Measurements from ENCODE around the gene CCDC7. TPM values are rescaled to one million over a fixed set of nuclear protein-coding genes. Genes with fewer than 3 reads are reported as not detected.
"Not testable (repeated sequence)": the region's sequence is repeated elsewhere in the genome, so short reads cannot be mapped to it uniquely, and the experiment has no call there.

Gene CCDC7
- total RNA-seq, 4 donors from 2014 or later: 15.1 to 72.3 (median 22.6) TPM

DNA sequence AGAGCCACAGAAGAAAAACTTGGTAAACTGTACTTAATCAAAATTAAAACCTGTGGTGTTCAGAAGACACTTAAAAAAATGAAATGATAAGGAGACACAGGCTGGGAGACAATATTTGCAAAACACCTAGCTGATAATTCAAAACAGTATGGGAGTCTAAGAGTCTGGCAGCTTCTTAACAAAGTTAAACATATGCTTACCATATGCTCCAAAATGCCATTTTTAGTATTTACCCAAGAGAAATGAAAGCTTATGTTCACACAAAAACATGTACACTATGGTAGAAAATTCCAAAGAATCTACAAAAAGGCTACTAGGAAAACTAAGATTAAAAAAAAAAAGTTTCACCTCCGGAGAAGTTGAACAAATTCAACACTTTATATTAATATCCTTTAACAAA is 463.5 kb downstream of the CCDC7 start:
- Histone ChIP-seq H3K4me1 (peaks cover 0 to 3% (median 1%) of the 10 kb centered on the region in 4 donors), H3K9me3 (no peaks in the 10 kb centered on the region), H3K4me3 (no peak overlapping the region), H3K36me3 (peaks cover 16 to 89% (median 68%) of the 10 kb centered on the region in 4 donors), H3K27ac (replicated peaks in 1 of 4) (no peak overlapping the region), H3K27me3 (no peaks in the 10 kb centered on the region)
- 74% methylated on average over 1 of the region's 1 CpG for WGBS
- no peak for DNase-seq (ENCODE audit: extremely low spot score)
- TF ChIP-seq EP300 (IDR thresholded peaks at IDR 0.05) (no peak), POLR2AphosphoS5 (IDR thresholded peaks at IDR 0.05) (peak in 1 of 2 donors; percentile 1), POLR2A (IDR thresholded peaks at IDR 0.05; ENCODE audit: low read depth) (no peak)
- intact Hi-C loops (cut with DNase I): loop anchor here (10.0 kb wide), 1 partner anchor 95 kb away; no protein-coding TSS in a partner anchor

DNA sequence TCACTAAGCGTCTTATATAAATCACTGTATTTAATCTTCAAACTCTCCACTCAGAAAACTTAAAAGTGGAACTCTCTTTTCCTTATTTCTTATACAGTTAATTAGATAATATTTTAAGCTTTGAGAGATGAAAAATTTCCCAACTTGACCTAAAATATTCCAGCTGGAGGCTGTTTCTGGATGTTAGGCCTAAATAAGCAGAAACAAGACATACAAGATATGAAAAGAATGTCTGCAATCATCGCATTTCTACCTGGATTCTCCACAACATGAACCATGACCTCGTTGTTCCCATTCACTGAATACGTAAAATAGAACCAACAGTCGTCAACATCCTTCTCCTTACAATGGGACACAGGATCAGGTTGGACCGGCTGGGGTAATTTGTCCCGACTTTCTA is 464.0 kb downstream of the CCDC7 start:
- not testable (repeated sequence) for H3K27ac ChIP-seq (replicated peaks in 1 of 4); H3K9me3 ChIP-seq; DNase-seq (ENCODE audit: extremely low spot score); H3K27me3 ChIP-seq; H3K4me3 ChIP-seq; H3K4me1 ChIP-seq
- peaks cover 16 to 91% (median 71%) of the 10 kb centered on the region in 4 donors for H3K36me3 ChIP-seq
- 87% methylated on average over 7 of the region's 7 CpGs for WGBS
- intact Hi-C loops (cut with DNase I): loop anchor here (10.0 kb wide), 1 partner anchor 95 kb away; no protein-coding TSS in a partner anchor

DNA sequence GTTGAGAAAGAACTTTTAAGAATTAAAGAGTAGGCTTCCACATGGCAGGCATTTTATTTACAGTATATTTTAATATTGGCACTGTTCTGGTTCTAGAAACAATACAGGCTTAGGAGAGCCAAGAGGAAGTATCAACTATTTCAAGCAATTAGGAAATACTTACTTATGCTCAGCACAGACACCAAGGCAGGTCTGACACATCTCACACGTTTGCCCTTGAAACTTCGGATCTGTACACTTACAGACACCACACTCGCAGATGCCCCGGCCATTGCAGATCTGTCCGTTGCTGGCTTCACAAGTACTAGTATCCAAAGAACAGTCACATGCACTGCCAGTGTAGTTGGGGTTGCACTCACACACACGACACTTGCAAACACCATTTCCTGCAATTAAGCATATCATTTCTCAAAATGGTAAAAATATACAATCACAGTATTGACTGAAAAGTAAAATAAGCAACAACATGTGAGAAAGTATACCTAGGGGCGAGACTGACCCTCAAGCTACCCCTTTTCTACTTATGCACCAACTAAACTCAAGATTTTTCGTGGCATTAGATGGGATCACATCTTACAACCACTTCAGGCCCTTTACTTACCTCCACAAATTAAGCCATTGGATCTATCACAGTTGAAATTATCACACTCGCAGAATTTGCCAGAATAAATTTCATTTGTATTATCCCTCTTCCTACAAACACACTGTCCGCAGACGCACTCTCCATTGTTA is 465.5 kb downstream of the CCDC7 start:
- H3K36me3 ChIP-seq: peaks cover 16 to 91% (median 64%) of the 10 kb centered on the region in 4 donors

DNA sequence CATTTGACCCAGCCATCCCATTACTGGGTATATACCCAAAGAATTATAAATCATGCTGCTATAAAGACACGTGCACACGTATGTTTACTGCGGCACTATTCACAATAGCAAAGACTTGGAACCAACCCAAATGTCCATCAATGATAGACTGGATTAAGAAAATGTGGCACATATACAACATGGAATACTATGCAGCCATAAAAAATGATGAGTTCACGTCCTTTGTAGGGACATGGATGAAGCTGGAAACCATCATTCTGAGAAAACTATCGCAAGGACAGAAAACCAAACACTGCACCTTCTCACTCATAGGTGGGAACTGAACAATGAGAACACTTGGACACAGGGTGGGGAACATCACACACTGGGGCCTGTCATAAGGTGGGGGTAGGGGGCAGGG is 471.9 kb downstream of the CCDC7 start:
- H3K27ac ChIP-seq (replicated peaks in 1 of 4); H3K27me3 ChIP-seq; H3K4me3 ChIP-seq; DNase-seq (ENCODE audit: extremely low spot score); H3K9me3 ChIP-seq; H3K4me1 ChIP-seq; intact Hi-C loops (cut with DNase I): not testable (repeated sequence)
- H3K36me3 ChIP-seq: peaks cover 41 to 85% (median 63%) of the 10 kb centered on the region in 4 donors
- peak in 1 of 2 donors; percentile 40 for TF ChIP-seq POLR2AphosphoS5 (IDR thresholded peaks at IDR 0.05)
- 97% methylated on average over 5 of the region's 5 CpGs for WGBS

More for the DNA sequence above, 465.5 kb downstream of the CCDC7 start:
- H3K9me3 ChIP-seq: no peaks in the 10 kb centered on the region
- intact Hi-C loops (cut with DNase I): no loop called here
- peaks cover 0 to 4% (median 1%) of the 10 kb centered on the region in 4 donors for H3K4me1 ChIP-seq
- 90% methylated on average over 11 of the region's 11 CpGs for WGBS
- TF ChIP-seq POLR2AphosphoS5 (IDR thresholded peaks at IDR 0.05): peak in 1 of 2 donors; percentile 6
- no peak for TF ChIP-seq EP300 (IDR thresholded peaks at IDR 0.05)
- H3K27ac ChIP-seq (replicated peaks in 1 of 4): no peak overlapping the region
- H3K4me3 ChIP-seq: no peak overlapping the region
- H3K27me3 ChIP-seq: no peaks in the 10 kb centered on the region
- DNase-seq (ENCODE audit: extremely low spot score): no peak

DNA sequence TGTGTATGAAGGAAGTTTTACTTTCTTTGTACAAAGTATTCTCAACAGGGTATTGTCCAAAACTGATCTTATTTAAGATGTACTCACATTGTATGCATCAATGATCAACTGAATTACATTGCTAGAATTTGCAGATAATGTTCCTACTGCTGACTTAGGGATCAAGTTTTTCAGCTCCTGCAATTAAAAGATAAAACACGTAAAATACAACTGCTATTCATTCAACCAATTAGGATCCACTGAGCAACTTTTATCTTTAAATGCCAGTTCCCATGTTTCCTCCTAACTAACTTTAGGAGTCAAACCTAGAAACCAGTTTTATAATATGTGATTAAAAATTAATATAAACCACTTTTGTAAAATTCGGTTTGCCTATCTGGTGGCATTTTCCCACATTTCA is 476.2 kb downstream of the CCDC7 start:
- TF ChIP-seq POLR2A (IDR thresholded peaks at IDR 0.05; ENCODE audit: low read depth) (no peak), POLR2AphosphoS5 (IDR thresholded peaks at IDR 0.05) (no peak), EP300 (IDR thresholded peaks at IDR 0.05) (no peak)
- TF ChIP-seq, protein P1, sequence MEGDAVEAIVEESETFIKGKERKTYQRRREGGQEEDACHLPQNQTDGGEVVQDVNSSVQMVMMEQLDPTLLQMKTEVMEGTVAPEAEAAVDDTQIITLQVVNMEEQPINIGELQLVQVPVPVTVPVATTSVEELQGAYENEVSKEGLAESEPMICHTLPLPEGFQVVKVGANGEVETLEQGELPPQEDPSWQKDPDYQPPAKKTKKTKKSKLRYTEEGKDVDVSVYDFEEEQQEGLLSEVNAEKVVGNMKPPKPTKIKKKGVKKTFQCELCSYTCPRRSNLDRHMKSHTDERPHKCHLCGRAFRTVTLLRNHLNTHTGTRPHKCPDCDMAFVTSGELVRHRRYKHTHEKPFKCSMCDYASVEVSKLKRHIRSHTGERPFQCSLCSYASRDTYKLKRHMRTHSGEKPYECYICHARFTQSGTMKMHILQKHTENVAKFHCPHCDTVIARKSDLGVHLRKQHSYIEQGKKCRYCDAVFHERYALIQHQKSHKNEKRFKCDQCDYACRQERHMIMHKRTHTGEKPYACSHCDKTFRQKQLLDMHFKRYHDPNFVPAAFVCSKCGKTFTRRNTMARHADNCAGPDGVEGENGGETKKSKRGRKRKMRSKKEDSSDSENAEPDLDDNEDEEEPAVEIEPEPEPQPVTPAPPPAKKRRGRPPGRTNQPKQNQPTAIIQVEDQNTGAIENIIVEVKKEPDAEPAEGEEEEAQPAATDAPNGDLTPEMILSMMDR (IDR thresholded peaks at IDR 0.05): no peak
- no peak for DNase-seq (ENCODE audit: extremely low spot score)
- Histone ChIP-seq H3K4me3 (no peak overlapping the region), H3K4me1 (peaks cover 0 to 28% (median 18%) of the 10 kb centered on the region in 4 donors), H3K9me3 (no peaks in the 10 kb centered on the region), H3K36me3 (peaks cover 54 to 99% (median 83%) of the 10 kb centered on the region in 4 donors), H3K27me3 (no peaks in the 10 kb centered on the region), H3K27ac (replicated peaks in 1 of 4) (no peak overlapping the region)
- WGBS: 77% methylated on average over 2 of the region's 2 CpGs
- intact Hi-C loops (cut with DNase I): no loop called here

DNA sequence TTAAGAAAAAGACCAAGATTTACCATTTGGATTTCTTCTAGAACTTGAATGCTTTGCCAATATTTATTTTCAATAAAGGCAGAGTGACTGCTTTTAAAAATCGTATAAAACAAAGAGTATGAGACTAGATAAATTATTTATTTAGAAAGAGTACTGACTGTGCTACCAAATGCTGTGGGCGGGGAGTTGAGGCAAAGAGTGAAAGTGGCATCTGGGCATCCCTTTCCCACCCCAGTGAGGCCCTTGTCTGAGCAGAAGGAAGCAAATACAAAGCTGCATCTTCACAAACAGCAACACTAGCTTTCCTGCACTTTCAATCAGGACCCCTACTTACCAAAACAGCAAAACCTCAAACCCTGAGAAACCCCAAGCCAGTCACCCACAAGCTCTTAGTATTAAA is 477.2 kb downstream of the CCDC7 start:
- intact Hi-C loops (cut with DNase I): no loop called here

More for the DNA sequence above, 477.2 kb downstream of the CCDC7 start:
- Histone ChIP-seq H3K36me3 (peaks cover 47 to 99% (median 84%) of the 10 kb centered on the region in 4 donors), H3K4me3 (no peak overlapping the region), H3K4me1 (peaks cover 0 to 37% (median 23%) of the 10 kb centered on the region in 4 donors), H3K9me3 (no peaks in the 10 kb centered on the region), H3K27ac (replicated peaks in 1 of 4) (no peak overlapping the region), H3K27me3 (no peaks in the 10 kb centered on the region)
- 65% methylated on average over 2 of the region's 2 CpGs for WGBS
- no peak for DNase-seq (ENCODE audit: extremely low spot score)
- TF ChIP-seq, protein P1 (IDR thresholded peaks at IDR 0.05): no peak
- TF ChIP-seq POLR2AphosphoS5 (IDR thresholded peaks at IDR 0.05) (no peak), POLR2A (IDR thresholded peaks at IDR 0.05; ENCODE audit: low read depth) (no peak), EP300 (IDR thresholded peaks at IDR 0.05) (no peak)

Data from esophagus muscularis mucosa (tissue), 4 donors.